Measurements from ENCODE around the gene SPOCD1. TPM values are rescaled to one million over a fixed set of nuclear protein-coding genes. Genes with fewer than 3 reads are reported as not detected.

SPOCD1 gene
- total RNA-seq, 2 donors from 2014 or later = 6.6 to 10.6 TPM

GRCh38 chr1:31749785-31750735 is 65.8 kb downstream of the SPOCD1 start:
- TF ChIP-seq CTCF (IDR thresholded peaks at IDR 0.05) = no peak
- Histone ChIP-seq H3K27ac (no peak overlapping the region), H3K9me3 (no peaks in the 10 kb centered on the region), H3K27me3 (replicated peaks; ENCODE audit: insufficient read depth) (no peaks in the 10 kb centered on the region), H3K36me3 (no peaks in the 10 kb centered on the region), H3K4me3 (no peak overlapping the region), H3K4me1 (ENCODE audit: control insufficient read depth in 1 of 2, low read depth in 2 of 2) (peaks cover 13 to 26% of the 10 kb centered on the region in 2 donors)
- ATAC-seq (ENCODE audit: insufficient number of reproducible peaks, low FRiP score, low read depth) (no peak), DNase-seq (ENCODE audit: low spot score) (no peak)

- H3K4me3 ChIP-seq = no peak overlapping the region
- no peak for DNase-seq (ENCODE audit: low spot score)
- no peak for TF ChIP-seq CTCF (IDR thresholded peaks at IDR 0.05)
- H3K9me3 ChIP-seq = no peaks in the 10 kb centered on the region
- H3K27me3 ChIP-seq (replicated peaks; ENCODE audit: insufficient read depth) = no peaks in the 10 kb centered on the region
- no peak overlapping the region for H3K27ac ChIP-seq
- H3K36me3 ChIP-seq = no peaks in the 10 kb centered on the region
- peaks cover 5 to 9% of the 10 kb centered on the region in 2 donors for H3K4me1 ChIP-seq (ENCODE audit: control insufficient read depth in 1 of 2, low read depth in 2 of 2)
- no peak for ATAC-seq (ENCODE audit: insufficient number of reproducible peaks, low FRiP score, low read depth)
Observed at GRCh38 chr1:31748365-31748764, 67.5 kb downstream of the SPOCD1 start.

- TF ChIP-seq CTCF (IDR thresholded peaks at IDR 0.05) = no peak
- H3K27me3 ChIP-seq (replicated peaks; ENCODE audit: insufficient read depth) = no peaks in the 10 kb centered on the region
- ATAC-seq (ENCODE audit: insufficient number of reproducible peaks, low FRiP score, low read depth) (no peak), DNase-seq (ENCODE audit: low spot score) (no peak)
- no peak overlapping the region for H3K4me3 ChIP-seq
- no peaks in the 10 kb centered on the region for H3K36me3 ChIP-seq
- no peak overlapping the region for H3K27ac ChIP-seq
- H3K9me3 ChIP-seq = no peaks in the 10 kb centered on the region
- no peaks in the 10 kb centered on the region for H3K4me1 ChIP-seq (ENCODE audit: control insufficient read depth in 1 of 2, low read depth in 2 of 2)
Observed at GRCh38 chr1:31747304-31747703, 68.5 kb downstream of the SPOCD1 start.

- no peak for ATAC-seq (ENCODE audit: insufficient number of reproducible peaks, low FRiP score, low read depth)
- no peak for DNase-seq (ENCODE audit: low spot score)
Observed at GRCh38 chr1:31746687-31747086, 69.1 kb downstream of the SPOCD1 start.

More at GRCh38 chr1:31746687-31747086, 69.1 kb downstream of the SPOCD1 start:
- no peak for TF ChIP-seq CTCF (IDR thresholded peaks at IDR 0.05)
- H3K36me3 ChIP-seq = no peaks in the 10 kb centered on the region
- H3K4me3 ChIP-seq = no peak overlapping the region
- H3K27me3 ChIP-seq (replicated peaks; ENCODE audit: insufficient read depth) = no peaks in the 10 kb centered on the region
- H3K9me3 ChIP-seq = no peaks in the 10 kb centered on the region
- no peak overlapping the region for H3K27ac ChIP-seq
- H3K4me1 ChIP-seq (ENCODE audit: control insufficient read depth in 1 of 2, low read depth in 2 of 2) = no peaks in the 10 kb centered on the region

Measured in thoracic aorta (tissue), 2 donors.